Fibroblast of upper back skin (primary cell): ENCODE measurements around the gene CANT1.
A peak's percentile ranks its signal among the peaks of the same experiment; 100 is the strongest.

Experiments
- DNase-seq: peaks from one replicate; pipeline ENCODE4 v3.0.0-alpha.2; 2013

CANT1 gene

DNA sequence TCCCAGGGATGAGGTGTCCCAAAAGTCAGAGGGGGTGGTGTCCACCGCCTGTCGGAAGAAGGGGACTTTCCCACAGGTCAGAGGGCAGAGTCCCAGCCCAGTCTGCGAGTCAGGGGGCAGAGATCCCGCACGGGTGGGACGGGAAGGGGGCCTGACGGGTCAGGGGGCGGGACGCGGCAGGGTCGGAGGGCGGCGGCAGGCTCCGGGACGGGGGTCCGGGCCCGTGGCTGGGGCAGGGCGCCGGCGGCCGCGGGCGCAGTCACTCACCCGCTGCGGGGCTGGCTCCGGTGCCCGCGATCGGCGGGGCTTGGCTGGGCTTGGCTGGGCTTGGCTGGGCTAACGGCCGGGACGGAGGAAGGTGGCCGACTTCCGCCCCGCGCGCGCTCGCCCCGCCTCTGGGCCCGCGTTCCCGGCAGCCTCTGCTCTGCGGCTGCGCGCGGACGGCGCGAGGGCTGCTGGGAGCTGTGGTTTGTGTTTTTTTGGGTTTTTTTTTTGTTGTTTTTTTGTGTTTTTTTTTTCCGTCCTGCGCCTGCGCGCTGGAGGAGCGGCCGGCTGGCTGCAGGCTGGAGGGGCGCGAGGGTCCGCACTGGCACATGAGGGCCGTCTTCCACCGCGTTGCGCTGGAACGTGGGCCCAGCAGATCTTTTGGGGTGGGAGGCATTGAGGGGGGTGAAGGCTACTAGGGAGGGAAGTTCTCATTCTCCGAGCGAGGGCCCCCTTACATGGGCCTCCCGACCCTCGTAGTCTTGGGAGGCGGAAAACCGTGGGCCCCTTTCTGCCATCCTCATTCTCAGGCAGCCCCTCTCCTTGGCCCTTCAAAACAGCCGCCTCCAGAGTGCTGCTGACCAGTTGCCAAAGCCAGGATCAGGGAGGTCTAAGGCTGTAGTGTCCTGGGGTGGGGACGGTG, at the start of gene CANT1:
Gene CANT1, minus strand, starts transcription at position 368 of the 907 bp plus-strand sequence. CDS start 12,142 bp downstream, outside the sequence.
- peak; percentile 85 for DNase-seq

DNA sequence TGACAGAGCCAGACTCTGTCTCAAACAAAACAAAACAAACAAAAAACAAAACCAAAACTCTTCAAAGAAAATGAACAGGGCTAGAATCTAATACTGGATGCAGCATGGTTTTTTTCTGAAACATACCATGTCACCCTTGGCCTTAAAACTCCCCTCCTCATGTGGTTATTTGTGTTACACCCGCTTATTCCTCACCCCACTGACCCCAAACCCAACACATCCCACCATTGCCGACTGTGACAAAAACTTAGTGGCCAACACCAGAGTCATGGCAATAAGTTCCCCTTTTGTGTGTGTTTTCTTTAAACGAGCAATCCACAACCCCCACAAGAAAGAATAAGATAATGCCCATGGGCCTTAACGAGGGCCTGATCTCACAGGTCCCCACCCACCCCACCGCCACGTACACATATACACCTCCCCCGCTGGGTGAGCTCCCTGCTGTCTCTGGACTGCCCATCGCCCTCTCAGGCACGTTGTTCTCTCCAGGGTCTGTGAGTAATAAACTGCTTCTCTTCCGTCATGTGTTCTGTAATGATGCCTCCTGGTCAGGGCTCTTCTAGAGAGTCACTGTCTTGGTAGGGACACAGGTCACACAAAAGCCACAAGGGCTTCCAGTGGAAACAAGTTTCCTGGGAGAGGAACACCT, 48.3 kb upstream of the CANT1 start:
- no peak for DNase-seq

DNA sequence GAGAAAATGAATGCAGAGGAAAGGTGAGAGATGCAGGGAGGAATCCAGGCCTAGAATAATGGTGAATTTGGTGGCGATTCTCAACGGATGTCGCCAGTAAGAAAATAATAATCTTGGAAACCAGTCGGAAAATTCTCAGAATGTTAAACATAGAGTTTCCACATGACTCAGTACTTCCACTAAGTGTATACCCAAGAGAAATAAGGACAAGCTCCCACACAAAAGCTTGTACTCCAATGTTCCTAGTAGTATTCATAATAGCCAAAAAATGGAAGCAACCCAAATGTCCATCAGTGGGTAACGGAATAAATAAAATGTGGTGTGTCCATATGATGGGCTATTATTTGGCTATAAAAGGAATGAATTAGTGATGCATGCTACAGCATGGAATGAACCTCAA, 45.6 kb upstream of the CANT1 start:
- no peak for DNase-seq

DNA sequence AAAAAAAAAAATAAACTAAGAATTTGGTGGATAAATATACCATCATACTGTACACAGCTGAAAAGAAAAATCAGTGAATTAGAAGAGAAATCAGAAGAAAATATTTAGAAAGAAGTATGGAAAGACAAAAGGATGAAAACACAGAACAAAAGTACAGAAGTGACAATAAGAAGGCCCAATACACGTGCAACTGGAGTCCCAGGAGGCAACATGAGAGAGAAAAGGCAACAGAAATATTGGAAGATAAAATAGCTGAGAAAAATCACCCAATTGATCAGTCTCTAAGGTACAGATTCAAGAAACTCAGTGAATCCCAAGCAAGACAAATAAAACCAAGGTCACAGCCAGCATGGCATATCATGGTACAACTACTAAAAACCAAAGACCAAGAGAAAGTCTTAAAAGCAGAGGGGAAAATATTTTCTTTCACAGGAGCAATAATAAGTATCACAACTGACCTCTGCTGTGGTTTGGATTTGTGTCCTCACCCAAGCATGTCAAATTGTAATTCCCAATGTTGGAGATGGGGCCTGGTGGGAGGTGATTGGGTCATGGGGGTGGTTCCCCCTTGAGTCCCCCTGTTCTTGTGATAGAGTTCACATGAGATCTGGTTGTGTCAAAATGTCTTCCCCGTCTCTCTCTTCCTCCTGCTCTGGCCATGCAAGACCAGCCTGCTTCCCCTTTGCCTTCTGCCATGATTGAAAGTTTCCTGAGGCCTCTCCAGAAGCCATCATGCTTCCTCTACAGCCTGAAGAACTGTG, 44.8 kb upstream of the CANT1 start:
- no peak for DNase-seq

DNA sequence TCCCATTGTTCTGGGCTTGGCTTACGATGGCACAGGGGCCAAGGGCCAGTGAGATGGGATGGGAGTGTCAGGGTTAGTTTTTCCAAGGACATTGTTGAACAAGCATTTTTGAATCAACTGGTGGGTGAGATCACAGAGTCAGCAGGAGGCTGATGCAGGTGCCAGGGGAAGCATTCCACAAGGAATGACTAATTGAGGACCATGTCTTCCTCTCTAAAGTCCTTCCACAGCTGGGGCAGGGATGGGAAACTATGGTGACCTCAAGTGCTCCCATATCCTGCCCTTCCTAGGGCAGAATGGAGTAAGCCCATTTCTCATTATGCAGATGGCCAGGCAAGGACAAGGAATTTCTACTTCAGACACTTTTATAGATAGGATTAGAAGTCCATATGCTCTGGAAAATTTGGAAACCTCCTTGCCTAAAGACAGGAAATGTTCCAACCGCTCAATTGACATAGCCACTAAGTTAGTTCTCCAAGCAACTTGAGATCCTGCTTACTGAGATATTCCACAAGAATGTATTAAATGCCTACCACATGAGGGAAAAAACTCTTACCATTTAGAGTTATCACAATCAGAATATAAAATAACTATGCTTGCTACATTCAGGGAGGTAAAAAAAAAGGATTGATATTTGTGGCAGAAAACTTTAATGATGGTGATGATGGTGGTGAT, 43.8 kb upstream of the CANT1 start:
- DNase-seq, result peak; percentile 29

DNA sequence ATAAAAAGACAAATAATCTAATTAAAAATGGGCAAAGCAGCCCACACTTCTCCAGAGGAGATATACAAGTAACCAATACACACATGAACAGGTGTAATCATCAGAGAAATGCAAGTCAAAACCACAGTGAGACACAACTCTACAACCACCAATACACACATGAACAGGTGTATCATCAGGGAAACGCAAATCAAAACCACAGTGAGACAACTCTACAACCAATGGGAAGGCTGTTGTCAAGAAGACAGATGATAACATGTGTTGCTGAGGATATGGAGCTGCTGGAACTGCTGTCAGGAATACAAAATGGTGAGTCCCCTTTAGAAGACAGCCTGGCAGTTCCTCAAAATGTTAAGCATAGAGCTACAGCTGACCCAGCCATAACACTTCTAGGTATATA, 42.6 kb upstream of the CANT1 start:
- DNase-seq, result no peak

DNA sequence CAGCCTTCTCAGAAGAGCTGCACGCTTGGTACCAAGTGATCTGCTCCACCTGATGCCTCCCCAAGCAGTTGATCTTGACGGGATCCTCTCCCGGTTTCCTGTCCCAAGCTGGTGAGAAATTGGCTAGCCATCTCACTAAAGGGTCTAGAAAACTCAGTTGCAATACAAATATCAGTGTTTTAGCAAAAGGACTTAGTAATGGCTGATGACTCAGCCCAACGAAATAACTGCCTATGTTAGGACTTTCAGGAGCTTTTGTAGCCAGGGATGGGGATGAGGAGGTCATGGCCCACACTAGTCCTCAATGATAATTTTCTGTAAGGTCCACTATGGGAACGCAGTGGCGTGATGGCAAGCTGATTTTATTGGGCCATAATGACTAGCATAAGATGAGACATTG, 41.7 kb upstream of the CANT1 start:
- no peak for DNase-seq

DNA sequence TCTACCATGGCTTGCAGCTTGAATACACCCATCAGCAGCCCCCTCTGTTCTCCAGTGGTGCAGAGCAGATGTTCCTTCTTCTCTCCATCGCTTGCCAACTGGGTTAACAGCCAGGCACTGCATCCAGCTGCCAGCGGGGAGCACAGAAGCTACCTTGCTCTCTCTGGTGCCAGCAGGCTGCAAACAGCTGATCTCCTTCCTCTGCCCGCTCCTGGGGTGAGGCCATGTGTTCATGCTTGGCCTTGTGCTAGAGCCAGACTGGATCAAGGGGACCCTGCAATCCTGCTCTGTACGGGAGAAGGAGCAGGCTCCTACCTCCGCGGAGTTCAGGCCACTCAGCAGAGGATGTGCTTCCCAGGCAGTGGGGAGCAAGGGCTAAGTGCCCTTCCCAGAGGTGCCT, 41.0 kb upstream of the CANT1 start:
- no peak for DNase-seq

DNA sequence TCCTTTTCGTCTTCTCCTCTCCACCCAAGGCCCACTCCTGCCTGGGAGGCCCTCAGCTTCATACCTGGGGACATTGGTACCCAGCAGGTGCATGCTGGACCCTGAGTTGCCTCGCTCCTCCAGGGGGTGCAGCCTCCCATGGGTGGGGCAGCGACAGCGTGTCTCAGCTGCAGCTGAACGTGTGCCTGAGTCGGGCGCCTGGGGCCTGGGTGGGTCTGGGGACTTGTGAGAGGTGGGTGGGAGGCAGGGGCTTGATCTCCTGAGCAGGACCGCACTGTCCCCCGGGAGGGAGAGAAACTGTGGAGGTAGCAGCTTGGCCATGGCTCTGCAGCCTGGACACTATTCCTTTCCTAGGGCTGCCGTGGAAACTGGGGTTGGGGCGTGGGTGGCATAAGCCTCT, 40.3 kb upstream of the CANT1 start:
- no peak for DNase-seq

DNA sequence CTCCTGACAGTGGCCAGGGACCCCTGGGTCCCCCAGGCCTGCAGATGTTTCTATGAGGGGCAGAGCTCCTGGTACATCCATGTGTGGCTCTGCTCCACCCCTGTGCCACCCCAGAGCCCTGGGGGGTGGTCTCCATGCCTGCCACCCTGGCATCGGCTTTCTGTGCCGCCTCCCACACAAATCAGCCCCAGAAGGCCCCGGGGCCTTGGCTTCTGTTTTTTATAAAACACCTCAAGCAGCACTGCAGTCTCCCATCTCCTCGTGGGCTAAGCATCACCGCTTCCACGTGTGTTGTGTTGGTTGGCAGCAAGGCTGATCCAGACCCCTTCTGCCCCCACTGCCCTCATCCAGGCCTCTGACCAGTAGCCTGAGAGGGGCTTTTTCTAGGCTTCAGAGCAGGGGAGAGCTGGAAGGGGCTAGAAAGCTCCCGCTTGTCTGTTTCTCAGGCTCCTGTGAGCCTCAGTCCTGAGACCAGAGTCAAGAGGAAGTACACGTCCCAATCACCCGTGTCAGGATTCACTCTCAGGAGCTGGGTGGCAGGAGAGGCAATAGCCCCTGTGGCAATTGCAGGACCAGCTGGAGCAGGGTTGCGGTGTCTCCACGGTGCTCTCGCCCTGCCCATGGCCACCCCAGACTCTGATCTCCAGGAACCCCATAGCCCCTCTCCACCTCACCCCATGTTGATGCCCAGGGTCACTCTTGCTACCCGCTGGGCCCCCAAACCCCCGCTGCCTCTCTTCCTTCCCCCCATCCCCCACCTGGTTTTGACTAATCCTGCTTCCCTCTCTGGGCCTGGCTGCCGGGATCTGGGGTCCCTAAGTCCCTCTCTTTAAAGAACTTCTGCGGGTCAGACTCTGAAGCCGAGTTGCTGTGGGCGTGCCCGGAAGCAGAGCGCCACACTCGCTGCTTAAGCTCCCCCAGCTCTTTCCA, 39.5 kb upstream of the CANT1 start:
- DNase-seq, result no peak

DNA sequence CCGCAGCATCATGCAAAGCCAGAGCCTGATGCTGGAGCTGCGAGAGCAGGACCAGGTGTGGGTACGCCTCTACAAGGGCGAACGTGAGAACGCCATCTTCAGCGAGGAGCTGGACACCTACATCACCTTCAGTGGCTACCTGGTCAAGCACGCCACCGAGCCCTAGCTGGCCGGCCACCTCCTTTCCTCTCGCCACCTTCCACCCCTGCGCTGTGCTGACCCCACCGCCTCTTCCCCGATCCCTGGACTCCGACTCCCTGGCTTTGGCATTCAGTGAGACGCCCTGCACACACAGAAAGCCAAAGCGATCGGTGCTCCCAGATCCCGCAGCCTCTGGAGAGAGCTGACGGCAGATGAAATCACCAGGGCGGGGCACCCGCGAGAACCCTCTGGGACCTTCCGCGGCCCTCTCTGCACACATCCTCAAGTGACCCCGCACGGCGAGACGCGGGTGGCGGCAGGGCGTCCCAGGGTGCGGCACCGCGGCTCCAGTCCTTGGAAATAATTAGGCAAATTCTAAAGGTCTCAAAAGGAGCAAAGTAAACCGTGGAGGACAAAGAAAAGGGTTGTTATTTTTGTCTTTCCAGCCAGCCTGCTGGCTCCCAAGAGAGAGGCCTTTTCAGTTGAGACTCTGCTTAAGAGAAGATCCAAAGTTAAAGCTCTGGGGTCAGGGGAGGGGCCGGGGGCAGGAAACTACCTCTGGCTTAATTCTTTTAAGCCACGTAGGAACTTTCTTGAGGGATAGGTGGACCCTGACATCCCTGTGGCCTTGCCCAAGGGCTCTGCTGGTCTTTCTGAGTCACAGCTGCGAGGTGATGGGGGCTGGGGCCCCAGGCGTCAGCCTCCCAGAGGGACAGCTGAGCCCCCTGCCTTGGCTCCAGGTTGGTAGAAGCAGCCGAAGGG, 38.6 kb upstream of the CANT1 start:
- no peak for DNase-seq

DNA sequence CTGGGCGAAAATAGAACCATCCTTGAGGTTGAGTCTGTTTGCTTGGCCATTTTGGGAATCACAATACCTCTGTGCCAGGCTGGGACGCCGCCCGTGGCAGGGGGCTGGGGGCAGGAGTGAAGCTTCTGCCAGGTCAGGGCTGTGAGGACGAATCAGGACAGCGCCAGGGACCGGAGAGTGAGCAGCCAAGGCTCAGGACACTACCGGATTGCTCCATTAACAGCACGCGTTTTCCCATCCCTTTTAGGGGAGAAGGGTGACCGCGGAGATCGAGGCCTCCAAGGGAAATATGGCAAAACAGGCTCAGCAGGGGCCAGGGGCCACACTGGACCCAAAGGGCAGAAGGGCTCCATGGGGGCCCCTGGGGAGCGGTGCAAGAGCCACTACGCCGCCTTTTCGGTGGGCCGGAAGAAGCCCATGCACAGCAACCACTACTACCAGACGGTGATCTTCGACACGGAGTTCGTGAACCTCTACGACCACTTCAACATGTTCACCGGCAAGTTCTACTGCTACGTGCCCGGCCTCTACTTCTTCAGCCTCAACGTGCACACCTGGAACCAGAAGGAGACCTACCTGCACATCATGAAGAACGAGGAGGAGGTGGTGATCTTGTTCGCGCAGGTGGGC, 37.8 kb upstream of the CANT1 start:
- no peak for DNase-seq

DNA sequence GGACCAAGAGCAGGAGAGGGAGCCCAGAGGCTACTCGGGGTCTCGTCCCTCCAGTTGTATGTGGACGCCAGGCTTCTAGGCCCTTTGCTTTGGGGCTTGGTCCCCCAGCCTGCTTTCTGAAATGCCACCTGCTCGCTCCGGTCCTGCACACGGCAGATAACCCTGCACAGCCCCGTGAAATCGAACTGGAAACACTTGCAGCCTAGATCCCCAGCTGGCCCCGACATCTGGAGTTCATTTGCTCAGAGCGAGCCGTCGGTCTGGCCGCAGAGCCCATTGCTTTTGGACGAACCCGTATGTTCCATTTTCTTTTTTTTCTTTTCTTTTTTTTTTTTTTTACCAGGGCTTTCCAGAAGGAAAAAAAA, 37.3 kb upstream of the CANT1 start:
- peak; percentile 34 for DNase-seq

DNA sequence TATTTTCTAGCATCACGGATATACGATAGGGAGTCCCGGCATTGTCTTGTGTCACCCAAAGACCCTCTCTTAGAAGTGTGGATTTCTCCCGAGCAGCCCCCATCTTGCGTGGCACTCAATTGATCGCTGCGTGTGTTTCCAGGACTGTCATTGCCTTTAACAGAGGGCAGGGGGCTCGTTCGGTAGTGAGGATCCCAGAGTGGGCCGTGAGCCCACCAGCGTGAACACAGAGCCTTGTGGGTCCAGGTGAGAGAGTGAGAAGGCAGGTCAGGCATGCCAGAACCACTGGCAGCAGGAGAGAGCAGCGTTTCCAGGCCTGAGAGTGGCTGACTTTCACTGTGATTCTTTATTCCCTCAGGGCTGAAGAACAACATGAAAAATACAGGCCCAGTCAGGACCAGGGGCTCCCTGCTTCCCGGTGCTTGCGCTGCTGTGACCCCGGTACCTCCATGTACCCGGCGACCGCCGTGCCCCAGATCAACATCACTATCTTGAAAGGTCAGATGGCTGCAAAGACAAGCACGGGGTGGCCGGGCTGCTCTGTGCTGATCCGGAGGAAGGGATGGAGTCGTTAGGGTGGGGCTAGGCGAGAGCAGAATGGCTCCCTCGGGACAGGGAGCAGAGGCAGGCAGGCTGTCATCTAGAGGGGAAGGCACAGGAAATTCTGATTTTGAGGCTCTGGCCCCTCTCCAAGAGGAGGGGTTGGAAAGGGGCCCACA, 36.8 kb upstream of the CANT1 start:
- DNase-seq, result no peak

DNA sequence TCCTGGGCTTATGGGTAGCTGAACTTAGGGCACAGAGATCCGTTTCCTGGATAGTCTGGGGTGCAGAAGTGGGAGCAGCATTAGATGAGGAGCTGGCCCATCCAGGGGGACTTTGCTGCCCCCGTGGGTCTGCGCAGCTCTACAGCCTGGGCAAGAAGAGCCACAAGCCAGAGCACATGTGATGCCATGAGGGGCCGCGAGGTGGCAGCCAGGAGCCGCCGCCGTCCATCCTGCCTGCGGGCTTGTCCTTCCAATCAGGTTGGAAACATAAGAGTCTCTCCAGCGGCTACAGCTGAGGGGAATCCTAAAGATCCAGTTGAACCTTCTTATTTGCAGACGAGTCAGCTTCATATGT, 36.3 kb upstream of the CANT1 start:
- peak; percentile 62 for DNase-seq

DNA sequence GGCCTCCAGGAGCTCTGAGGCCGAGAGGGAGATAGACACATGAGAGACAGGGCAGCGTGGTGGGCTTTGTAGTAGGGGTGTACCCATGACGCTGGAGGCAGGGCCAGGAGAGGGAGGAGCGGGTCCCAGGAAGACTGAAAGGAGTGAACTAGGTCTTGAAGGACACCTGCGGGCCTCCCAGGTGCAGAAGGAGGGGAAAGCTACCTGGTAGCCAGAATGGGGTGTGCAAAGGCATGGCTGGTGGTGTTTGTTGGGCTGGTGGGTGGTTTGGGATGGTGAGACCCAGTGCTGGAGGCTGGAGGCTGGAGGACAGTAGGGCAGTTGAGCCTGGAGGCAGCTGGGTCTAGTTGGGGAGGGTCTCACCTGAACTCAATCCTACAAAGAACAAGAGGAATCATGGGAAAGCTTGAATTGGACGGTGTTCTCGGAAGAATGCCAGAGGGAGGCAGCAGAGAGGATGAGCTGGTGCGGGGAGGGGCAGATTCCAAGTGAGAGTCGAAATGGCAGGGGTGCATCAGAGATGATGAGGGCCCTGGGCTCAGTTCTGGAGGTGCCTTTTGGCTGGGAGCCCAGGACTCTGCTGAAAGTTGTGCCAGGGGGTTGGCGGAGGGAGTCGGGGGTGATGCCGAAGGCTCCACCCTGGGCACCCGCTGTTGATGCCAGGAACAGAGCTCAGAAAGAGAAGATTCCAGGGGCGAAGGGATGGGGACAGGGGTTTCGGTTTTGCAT, 35.6 kb upstream of the CANT1 start:
- no peak for DNase-seq

DNA sequence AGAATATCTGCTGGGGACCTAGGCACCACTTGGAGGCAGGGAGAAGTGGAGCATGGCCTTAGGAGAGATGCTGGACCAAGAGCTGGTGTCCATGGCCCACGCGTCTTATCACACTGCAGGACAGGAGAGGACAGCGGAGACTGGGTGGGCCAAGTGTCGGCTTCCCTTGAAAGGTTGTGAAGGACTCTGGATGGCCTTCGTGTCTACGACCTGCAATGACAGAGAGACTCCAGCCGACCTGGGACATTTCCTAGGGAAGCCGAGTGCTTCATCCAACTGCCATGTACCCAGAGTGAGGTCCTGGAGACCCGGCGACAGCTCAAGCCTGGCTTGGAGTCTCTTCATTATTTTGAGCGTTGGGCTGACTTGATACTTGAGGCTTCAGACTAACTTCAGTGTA, 34.9 kb upstream of the CANT1 start:
- DNase-seq, result no peak

DNA sequence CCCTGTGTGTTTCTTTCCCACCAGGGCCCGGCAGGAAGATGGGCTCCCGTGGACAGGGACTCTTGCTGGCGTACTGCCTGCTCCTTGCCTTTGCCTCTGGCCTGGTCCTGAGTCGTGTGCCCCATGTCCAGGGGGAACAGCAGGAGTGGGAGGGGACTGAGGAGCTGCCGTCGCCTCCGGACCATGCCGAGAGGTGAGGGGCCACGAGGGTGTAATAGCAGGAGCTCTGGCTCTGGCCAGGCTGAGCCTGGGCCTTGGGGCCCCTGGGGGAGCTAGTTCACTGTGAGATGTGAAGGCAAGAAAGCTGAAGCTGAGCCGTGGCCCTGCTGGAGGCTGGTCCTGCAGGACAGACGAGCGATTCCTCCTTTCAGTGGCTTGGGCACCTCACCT, 34.4 kb upstream of the CANT1 start:
- no peak for DNase-seq
